K562 (cell line): Measurements from ENCODE around the gene CSF3. TPM values are rescaled to one million over a fixed set of nuclear protein-coding genes. Genes with fewer than 3 reads are reported as not detected.
A peak's percentile ranks its signal among the peaks of the same experiment; 100 is the strongest.

Experiments
- C11orf30 ChIP-seq: fragments of 450-650 bp; IDR thresholded peaks from 2 replicates; pipeline ENCODE4 v1.6.1; 2016; ENCODE audit warnings: low read depth, mild to moderate bottlenecking
- CBFA2T3 ChIP-seq: fragments of 450-650 bp; IDR thresholded peaks from 2 replicates; pipeline ENCODE4 v1.6.1; 2017
- CCNT2 ChIP-seq: IDR thresholded peaks from 2 replicates; pipeline ENCODE4 v1.6.1; 2011; ENCODE audit warnings: borderline replicate concordance, low read depth, mild to moderate bottlenecking, moderate library complexity, mixed read lengths, low read length; ENCODE audit not compliant: insufficient read length; ENCODE audit errors: extremely low read depth
- DEAF1 ChIP-seq: fragments of 450-650 bp; formaldehyde crosslinking; IDR thresholded peaks from 2 replicates; pipeline ENCODE4 v1.4.0; 2020; ENCODE audit warnings: mild to moderate bottlenecking, moderate library complexity
- ETS1 ChIP-seq: conservative IDR thresholded peaks from 2 replicates; pipeline ENCODE4 v1.6.1; 2011; ENCODE audit warnings: low read depth, mild to moderate bottlenecking, low read length; ENCODE audit not compliant: control insufficient read depth
- FOS ChIP-seq: IDR thresholded peaks from 3 replicates; pipeline ENCODE4 v1.6.1; 2011; ENCODE audit not compliant: insufficient read length; ENCODE audit errors: extremely low read depth
- KHSRP ChIP-seq: fragments of 450-650 bp; IDR thresholded peaks from 2 replicates; pipeline ENCODE4 v1.6.1; 2017
- MAZ ChIP-seq, 2 experiments: fragments of 450-650 bp in 1 of 2; sonication (generic) in 1 of 2; formaldehyde crosslinking; IDR thresholded peaks in 1 of 2; conservative IDR thresholded peaks in 1 of 2; 2 replicates each; pipeline versions ENCODE4 v1.4.0 to v1.5.0; 2020; ENCODE audit warnings: mild to moderate bottlenecking in 1 of 2, missing genetic modification reagents in 1 of 2
- NR0B1 ChIP-seq: fragments of 450-650 bp; IDR thresholded peaks from one replicate; pipeline ENCODE4 v1.6.1; 2018; ENCODE audit warnings: mild to moderate bottlenecking, moderate library complexity; ENCODE audit not compliant: partially characterized antibody
- PREB ChIP-seq: sonication (generic); formaldehyde crosslinking; IDR thresholded peaks from 2 replicates; pipeline ENCODE4 v1.8.1; 2023; ENCODE audit warnings: mild to moderate bottlenecking, missing genetic modification reagents
- RBM25 ChIP-seq: fragments of 200-400 bp; formaldehyde crosslinking; IDR thresholded peaks from 2 replicates; pipeline ENCODE4 v1.6.1; 2018; ENCODE audit warnings: low read length, low read depth, moderate library complexity; ENCODE audit not compliant: severe bottlenecking
- SAFB ChIP-seq: fragments of 200-400 bp; formaldehyde crosslinking; IDR thresholded peaks from 2 replicates; pipeline ENCODE4 v1.6.1; 2017; ENCODE audit warnings: low read depth, low read length, borderline replicate concordance
- SMAD4 ChIP-seq: fragments of 250-450 bp; sonication (Bioruptor Pico); conservative IDR thresholded peaks from 2 replicates; pipeline ENCODE4 v1.8.0; 2021; ENCODE audit warnings: inconsistent platforms, mild to moderate bottlenecking, moderate library complexity
- SMARCA5 ChIP-seq: fragments of 450-650 bp; IDR thresholded peaks from 2 replicates; pipeline ENCODE4 v1.6.1; 2016
- SMARCB1 ChIP-seq: IDR thresholded peaks from 2 replicates; pipeline ENCODE4 v1.6.1; 2011; ENCODE audit warnings: improper control_type of control experiment, low read depth; ENCODE audit not compliant: insufficient read length
- SOX6 ChIP-seq: fragments of 450-650 bp; IDR thresholded peaks from 2 replicates; pipeline ENCODE4 v1.6.1; 2014; ENCODE audit warnings: mild to moderate bottlenecking
- TEAD4 ChIP-seq, 2 experiments: sonication (generic) in 1 of 2; formaldehyde crosslinking in 1 of 2; IDR thresholded peaks; 2 replicates each; pipeline versions ENCODE4 v1.6.1 to v1.8.0; 2012 to 2022; ENCODE audit warnings: borderline replicate concordance in 1 of 2, inconsistent platforms in 1 of 2, low read length in 1 of 2, mild to moderate bottlenecking in 1 of 2, missing genetic modification reagents in 1 of 2
- ZBTB26 ChIP-seq: fragments of 450-650 bp; formaldehyde crosslinking; IDR thresholded peaks from 2 replicates; pipeline ENCODE4 v1.4.0; 2022; ENCODE audit warnings: missing genetic modification characterization
- polyA plus RNA-seq, 8 experiments: library from polyadenylated mRNA; depleted of rRNA in 4 of 8; stranded (reverse) in 5 of 8; unstranded in 3 of 8; fragments of >200 nt; fragmentation: Nextera tagmentation in 2 of 8; fragmentation: Illumina TruSeq in 1 of 8; extraction: Ambion mirVana in 2 of 8; extraction: Trizol in 1 of 8; gene quantifications; 2 replicates each; pipeline versions ENCODE4 v1.2.1 to v1.2.3, GENCODE V29; 2011 to 2014; ENCODE audit warnings: inconsistent platforms in 1 of 8, missing spikeins in 1 of 8
- total RNA-seq, 7 experiments: library from RNA; depleted of rRNA in 6 of 7; stranded (reverse); fragments of >200 nt in 6 of 7; fragmentation: Illumina TruSeq in 2 of 7; extraction: Trizol in 2 of 7; gene quantifications; 2 replicates each; pipeline versions ENCODE4 v1.2.1 to v1.2.3, GENCODE V29; 2011 to 2021; ENCODE audit warnings: low replicate concordance in 1 of 7

CSF3 gene
- total and polyA plus RNA-seq, 9 of the 15 experiments (the other 6 are each of a cell fraction or from before 2014, with no cell fraction given): 0.19 TPM; not detected in 8

GRCh38 chr17:39980351-39981206 is 34.7 kb upstream of the CSF3 start, which contains the start of gene PSMD3 (continued):
- peak; percentile 76; the same call in 1 of the 2 replicates for TF ChIP-seq SAFB
- TF ChIP-seq TEAD4 (IDR thresholded peaks at IDR 0.05; ENCODE audit: low read length): 0 out of 2 replicates have a peak, but pooled peaks have one; percentile 33
- no peak for TF ChIP-seq TEAD4 (CRISPR knock-in tag; IDR thresholded peaks at IDR 0.05; ENCODE audit: borderline replicate concordance)
- TF ChIP-seq SOX6: 0 out of 2 replicates have a peak, but pooled peaks have one; percentile 50
- peak; percentile 90 for TF ChIP-seq C11orf30
- TF ChIP-seq SMAD4 (CRISPR knock-in tag): peak; percentile 67
- TF ChIP-seq SMARCA5: no peak
- no peak for TF ChIP-seq SMARCB1
- TF ChIP-seq ETS1: peak; percentile 88
- peak; percentile 95 for TF ChIP-seq KHSRP
- TF ChIP-seq CCNT2: peak; percentile 55
- peak; percentile 66 for TF ChIP-seq FOS
- TF ChIP-seq ZBTB26 (CRISPR knock-in tag): no peak
- no peak for TF ChIP-seq NR0B1
- TF ChIP-seq MAZ (CRISPR knock-in tag; conservative IDR thresholded peaks at IDR 0.05 in 1 of 2, IDR thresholded peaks at IDR 0.05 in 1 of 2): peak; percentile 79 to 88; a peak in 3 of 4 replicates
- TF ChIP-seq DEAF1 (CRISPR knock-in tag): peak; percentile 79
- 0 out of 2 replicates have a peak, but pooled peaks have one; percentile 19 for TF ChIP-seq PREB (CRISPR knock-in tag)
- TF ChIP-seq RBM25: peak; percentile 17
- TF ChIP-seq CBFA2T3: 0 out of 2 replicates have a peak, but pooled peaks have one; percentile 15
